ENCODE measurements around the gene MTMR12.

DNA sequence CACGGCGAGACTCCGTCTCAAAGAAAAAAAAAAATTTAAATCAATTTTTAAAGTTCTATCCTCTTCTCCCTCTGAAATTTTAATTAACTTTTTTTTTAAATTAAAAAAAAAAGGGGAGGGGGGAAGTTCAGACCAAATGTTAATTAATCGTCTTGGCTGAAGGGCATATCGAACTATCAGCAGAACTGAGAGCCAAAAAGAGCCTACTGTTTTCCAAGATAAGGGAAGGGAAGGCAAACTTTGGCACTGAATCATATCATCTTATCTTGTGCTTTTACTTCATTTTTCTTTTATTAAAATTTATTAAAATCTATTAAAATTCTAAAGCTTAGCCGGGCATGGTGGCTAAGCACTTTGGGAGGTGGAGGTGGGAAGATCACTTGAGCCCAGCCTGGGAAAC lies 45.9 kb upstream of the MTMR12 start:
- TF ChIP-seq, protein P1, sequence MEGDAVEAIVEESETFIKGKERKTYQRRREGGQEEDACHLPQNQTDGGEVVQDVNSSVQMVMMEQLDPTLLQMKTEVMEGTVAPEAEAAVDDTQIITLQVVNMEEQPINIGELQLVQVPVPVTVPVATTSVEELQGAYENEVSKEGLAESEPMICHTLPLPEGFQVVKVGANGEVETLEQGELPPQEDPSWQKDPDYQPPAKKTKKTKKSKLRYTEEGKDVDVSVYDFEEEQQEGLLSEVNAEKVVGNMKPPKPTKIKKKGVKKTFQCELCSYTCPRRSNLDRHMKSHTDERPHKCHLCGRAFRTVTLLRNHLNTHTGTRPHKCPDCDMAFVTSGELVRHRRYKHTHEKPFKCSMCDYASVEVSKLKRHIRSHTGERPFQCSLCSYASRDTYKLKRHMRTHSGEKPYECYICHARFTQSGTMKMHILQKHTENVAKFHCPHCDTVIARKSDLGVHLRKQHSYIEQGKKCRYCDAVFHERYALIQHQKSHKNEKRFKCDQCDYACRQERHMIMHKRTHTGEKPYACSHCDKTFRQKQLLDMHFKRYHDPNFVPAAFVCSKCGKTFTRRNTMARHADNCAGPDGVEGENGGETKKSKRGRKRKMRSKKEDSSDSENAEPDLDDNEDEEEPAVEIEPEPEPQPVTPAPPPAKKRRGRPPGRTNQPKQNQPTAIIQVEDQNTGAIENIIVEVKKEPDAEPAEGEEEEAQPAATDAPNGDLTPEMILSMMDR (IDR thresholded peaks at IDR 0.05): no peak
- no peak for TF ChIP-seq POLR2A (IDR thresholded peaks at IDR 0.05)
